Measurements from ENCODE around the gene ITM2C.

The ITM2C gene

GRCh38 chr2:230916218-230916617, 51.5 kb downstream of the ITM2C start:
- FAIRE-seq (no peak), DNase-seq (ENCODE audit: insufficient read length) (no peak)
- no peak for TF ChIP-seq POLR2AphosphoS5 (IDR thresholded peaks at IDR 0.05; ENCODE audit: low read depth, low read length)
- TF ChIP-seq TAF1 (IDR thresholded peaks at IDR 0.05; ENCODE audit: borderline replicate concordance, low read depth, low read length) = no peak
- no peak for TF ChIP-seq POLR2A (IDR thresholded peaks at IDR 0.05; ENCODE audit: low read depth, low read length)

GRCh38 chr2:230919240-230919639, 54.5 kb downstream of the ITM2C start:
- FAIRE-seq (no peak), DNase-seq (ENCODE audit: insufficient read length) (no peak)
- no peak for TF ChIP-seq TAF1 (IDR thresholded peaks at IDR 0.05; ENCODE audit: borderline replicate concordance, low read depth, low read length)
- TF ChIP-seq POLR2A (IDR thresholded peaks at IDR 0.05; ENCODE audit: low read depth, low read length) = no peak
- TF ChIP-seq POLR2AphosphoS5 (IDR thresholded peaks at IDR 0.05; ENCODE audit: low read depth, low read length) = no peak

DNA sequence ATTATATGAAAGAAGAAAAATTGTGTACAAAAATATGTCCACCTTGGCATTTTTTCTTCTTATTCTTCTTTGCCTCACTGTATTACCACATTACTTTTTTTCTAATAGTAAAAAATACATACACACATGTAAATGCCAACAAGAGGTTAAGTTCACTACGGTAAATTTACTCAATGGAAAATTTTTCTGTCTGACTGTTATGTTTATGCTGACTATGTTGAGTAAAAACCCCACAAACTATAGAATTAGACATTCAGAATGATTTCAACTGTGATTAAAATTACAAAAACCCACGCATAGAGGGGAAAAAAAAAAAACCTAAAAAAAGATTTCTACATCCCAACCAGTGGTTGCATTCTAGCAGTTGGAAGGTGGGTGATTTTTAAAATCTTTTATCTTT, 54.9 kb downstream of the ITM2C start:
- no peak for TF ChIP-seq TAF1 (IDR thresholded peaks at IDR 0.05; ENCODE audit: borderline replicate concordance, low read depth, low read length)
- TF ChIP-seq POLR2AphosphoS5 (IDR thresholded peaks at IDR 0.05; ENCODE audit: low read depth, low read length) = no peak
- no peak for TF ChIP-seq POLR2A (IDR thresholded peaks at IDR 0.05; ENCODE audit: low read depth, low read length)
- no peak for DNase-seq (ENCODE audit: insufficient read length)
- FAIRE-seq = no peak

DNA sequence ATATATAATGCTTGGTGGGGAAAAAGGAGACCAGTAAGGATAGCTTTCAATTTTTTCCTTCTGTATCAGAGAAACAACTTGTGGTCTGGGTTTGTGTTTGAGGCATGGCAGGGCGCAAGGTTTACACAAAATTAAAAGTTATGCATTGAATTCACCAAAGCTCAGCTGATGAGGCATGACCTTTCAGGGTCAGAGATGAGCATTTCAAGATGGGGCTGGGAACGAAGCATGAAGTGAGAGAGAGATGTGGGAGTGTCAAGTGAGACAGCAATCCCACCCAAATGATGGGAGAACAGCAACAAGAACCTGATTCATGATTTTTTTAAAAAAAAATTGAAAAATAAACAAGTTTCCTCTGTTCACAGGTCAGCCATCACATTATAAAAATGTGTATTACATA, 55.4 kb downstream of the ITM2C start:
- TF ChIP-seq POLR2AphosphoS5 (IDR thresholded peaks at IDR 0.05; ENCODE audit: low read depth, low read length) (no peak), TAF1 (IDR thresholded peaks at IDR 0.05; ENCODE audit: borderline replicate concordance, low read depth, low read length) (no peak), POLR2A (IDR thresholded peaks at IDR 0.05; ENCODE audit: low read depth, low read length) (0 out of 2 replicates have a peak, but pooled peaks have one; percentile 46)
- no peak for DNase-seq (ENCODE audit: insufficient read length)
- peak; percentile 83 for FAIRE-seq

DNA sequence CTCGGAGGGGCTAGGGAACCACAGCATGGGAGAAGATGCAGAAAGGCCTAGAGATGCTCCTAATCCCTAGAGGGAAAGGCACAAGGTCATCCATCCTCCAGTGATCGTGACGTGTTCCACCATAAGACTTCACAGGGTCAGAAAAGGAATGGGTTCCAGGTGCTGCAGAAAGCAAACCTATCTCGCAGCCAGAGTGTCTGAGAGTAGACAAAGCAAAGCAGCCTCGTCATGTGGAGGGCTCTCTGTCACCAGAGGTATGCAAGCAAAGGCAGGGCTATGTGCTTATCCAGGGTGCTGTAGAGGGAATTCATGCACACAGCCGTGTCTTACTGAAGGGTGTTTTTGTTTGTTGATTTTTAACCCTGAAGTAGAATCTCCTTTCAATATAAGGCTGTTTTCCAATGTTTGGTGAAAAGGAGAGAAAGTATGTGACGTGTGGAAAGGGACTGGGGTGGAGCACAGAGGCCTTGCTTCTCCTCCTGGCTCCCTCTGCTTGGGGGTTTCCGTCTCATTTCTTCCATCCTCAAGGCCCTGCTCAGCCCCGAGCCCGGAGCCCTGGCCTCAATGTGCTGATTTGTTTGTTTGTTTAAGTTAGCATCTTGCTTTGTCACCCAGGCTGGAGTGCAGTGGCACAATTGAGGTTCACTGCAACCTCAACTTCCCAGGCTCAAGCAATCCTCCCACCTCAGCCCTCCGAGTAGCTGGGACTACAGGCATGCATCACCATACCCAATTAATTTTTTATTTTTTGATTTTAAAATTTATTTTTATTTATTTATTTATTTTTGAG, 57.3 kb downstream of the ITM2C start:
- no peak for DNase-seq (ENCODE audit: insufficient read length)
- TF ChIP-seq POLR2AphosphoS5 (IDR thresholded peaks at IDR 0.05; ENCODE audit: low read depth, low read length) = peak; percentile 82
- TF ChIP-seq POLR2A (IDR thresholded peaks at IDR 0.05; ENCODE audit: low read depth, low read length) = peak; percentile 75
- TF ChIP-seq TAF1 (IDR thresholded peaks at IDR 0.05; ENCODE audit: borderline replicate concordance, low read depth, low read length) = no peak
- FAIRE-seq = peak; percentile 94

GRCh38 chr2:230922951-230923717, 58.4 kb downstream of the ITM2C start:
- TF ChIP-seq TAF1 (IDR thresholded peaks at IDR 0.05; ENCODE audit: borderline replicate concordance, low read depth, low read length) (0 out of 2 replicates have a peak, but pooled peaks have one; percentile 14), POLR2A (IDR thresholded peaks at IDR 0.05; ENCODE audit: low read depth, low read length) (peak; percentile 62; the same call in 1 of the 2 replicates), POLR2AphosphoS5 (IDR thresholded peaks at IDR 0.05; ENCODE audit: low read depth, low read length) (no peak; the same call in 1 of the 2 replicates)

DNA sequence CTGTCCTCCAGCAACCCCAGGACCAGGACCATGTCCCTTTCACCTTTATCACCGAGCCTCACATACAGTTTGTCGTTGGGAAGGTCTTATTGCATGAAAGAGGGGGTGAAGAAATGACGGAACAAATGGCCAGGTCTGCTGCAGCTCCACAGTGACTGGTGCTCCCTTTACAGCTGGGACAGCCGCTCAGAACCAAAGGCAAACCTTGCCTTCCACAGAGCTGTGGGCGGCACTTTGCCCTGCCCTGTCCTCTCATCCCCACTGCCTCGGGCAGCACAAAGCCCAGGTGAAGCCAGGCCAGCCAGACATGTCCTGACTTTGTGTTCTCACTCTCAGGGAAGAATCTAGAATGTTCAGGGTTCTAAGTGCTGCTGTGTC, 59.3 kb downstream of the ITM2C start:
- TF ChIP-seq POLR2AphosphoS5 (IDR thresholded peaks at IDR 0.05; ENCODE audit: low read depth, low read length) (peak; percentile 67), TAF1 (IDR thresholded peaks at IDR 0.05; ENCODE audit: borderline replicate concordance, low read depth, low read length) (no peak), POLR2A (IDR thresholded peaks at IDR 0.05; ENCODE audit: low read depth, low read length) (peak; percentile 49)
- DNase-seq (ENCODE audit: insufficient read length) = no peak
- FAIRE-seq = peak; percentile 97

More at GRCh38 chr2:230922951-230923717, 58.4 kb downstream of the ITM2C start:
- FAIRE-seq (peak; percentile 9), DNase-seq (ENCODE audit: insufficient read length) (no peak)

DNA sequence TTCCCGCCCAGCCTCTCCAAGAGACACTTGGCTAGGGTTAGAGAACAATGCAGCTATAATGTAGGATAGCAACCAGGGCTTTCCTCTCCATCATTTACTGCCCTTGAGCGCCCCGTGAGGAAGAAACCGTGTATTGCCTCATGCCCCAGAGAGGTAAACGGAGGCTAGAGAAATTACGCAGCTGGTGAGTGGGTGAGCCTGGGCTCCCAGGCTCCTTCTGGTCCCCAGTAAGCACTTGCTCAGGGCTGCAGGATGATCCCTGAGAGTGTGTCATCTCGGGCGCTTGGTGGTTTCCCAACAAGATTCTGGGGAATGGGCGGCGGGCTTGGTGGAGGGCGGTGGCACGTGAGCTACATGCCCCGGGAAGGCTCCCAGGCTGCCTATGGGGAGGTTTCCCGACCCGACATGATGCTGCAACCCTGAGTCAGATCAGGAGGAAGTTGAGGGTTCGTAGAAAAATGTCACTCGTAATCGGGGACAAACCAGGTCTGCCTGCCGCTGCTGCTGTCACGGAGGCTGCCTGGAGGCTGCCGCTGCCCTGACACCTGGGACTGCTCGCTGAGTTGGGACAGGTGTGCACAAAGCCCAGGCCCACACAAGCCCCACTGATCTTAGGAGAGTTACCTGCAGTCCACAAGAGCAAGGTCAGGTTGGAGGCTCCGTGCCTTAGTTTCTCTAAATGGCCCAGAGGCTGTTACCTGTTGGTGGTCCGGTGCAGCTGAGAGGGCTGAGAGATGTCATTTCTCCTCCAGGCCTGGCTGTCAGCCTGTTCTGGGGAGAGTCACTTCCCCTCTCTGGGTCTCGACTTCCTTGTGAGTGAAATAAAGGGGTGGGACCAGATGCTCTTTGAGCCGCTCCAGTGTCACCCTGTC, 60.0 kb downstream of the ITM2C start, which contains the start of gene GPR55:
Gene GPR55, minus strand, starts transcription at position 773 of the 872 bp plus-strand sequence. CDS start 14,280 bp downstream, outside the sequence.
- TF ChIP-seq POLR2AphosphoS5 (IDR thresholded peaks at IDR 0.05; ENCODE audit: low read depth, low read length) (peak; percentile 94), POLR2A (IDR thresholded peaks at IDR 0.05; ENCODE audit: low read depth, low read length) (peak; percentile 90), TAF1 (IDR thresholded peaks at IDR 0.05; ENCODE audit: borderline replicate concordance, low read depth, low read length) (no peak)
- FAIRE-seq (no peak), DNase-seq (ENCODE audit: insufficient read length) (peak; percentile 65)

GRCh38 chr2:230925443-230925878, 60.7 kb downstream of the ITM2C start:
- FAIRE-seq (no peak), DNase-seq (ENCODE audit: insufficient read length) (no peak)
- TF ChIP-seq POLR2A (IDR thresholded peaks at IDR 0.05; ENCODE audit: low read depth, low read length) (0 out of 2 replicates have a peak, but pooled peaks have one; percentile 41), POLR2AphosphoS5 (IDR thresholded peaks at IDR 0.05; ENCODE audit: low read depth, low read length) (peak; percentile 63; the same call in 1 of the 2 replicates), TAF1 (IDR thresholded peaks at IDR 0.05; ENCODE audit: borderline replicate concordance, low read depth, low read length) (no peak)

- peak; percentile 59 for DNase-seq (ENCODE audit: insufficient read length)
- no peak for FAIRE-seq
- 0 out of 2 replicates have a peak, but pooled peaks have one; percentile 33 for TF ChIP-seq POLR2AphosphoS5 (IDR thresholded peaks at IDR 0.05; ENCODE audit: low read depth, low read length)
- TF ChIP-seq TAF1 (IDR thresholded peaks at IDR 0.05; ENCODE audit: borderline replicate concordance, low read depth, low read length) = peak; percentile 25; the same call in 1 of the 2 replicates
- peak; percentile 56; the same call in 1 of the 2 replicates for TF ChIP-seq POLR2A (IDR thresholded peaks at IDR 0.05; ENCODE audit: low read depth, low read length)
Measured at GRCh38 chr2:230925879-230926765, 61.4 kb downstream of the ITM2C start.
